IPS-15b (cell line): ENCODE results near the gene NSL1.

Source experiments
- H3K27me3 ChIP-seq: one replicate; pipeline ENCODE4 v1.6.1; 2013; ENCODE audit warnings: low read length; ENCODE audit not compliant: control insufficient read depth, insufficient read depth
- H3K36me3 ChIP-seq: one replicate; pipeline ENCODE4 v1.6.1; 2013; ENCODE audit warnings: low read length; ENCODE audit not compliant: control insufficient read depth, insufficient read depth
- H3K4me1 ChIP-seq: one replicate; pipeline ENCODE4 v1.6.1; 2013; ENCODE audit warnings: mild to moderate bottlenecking, low read length; ENCODE audit not compliant: control insufficient read depth, insufficient read depth
- H3K4me3 ChIP-seq: one replicate; pipeline ENCODE4 v1.5.1; 2013; ENCODE audit warnings: low read depth, low read length
- H3K9ac ChIP-seq: one replicate; pipeline ENCODE4 v1.6.1; 2013; ENCODE audit warnings: low read depth, mild to moderate bottlenecking, low read length
- H3K9me3 ChIP-seq: one replicate; pipeline ENCODE4 v1.6.1; 2013; ENCODE audit warnings: mild to moderate bottlenecking, low read length; ENCODE audit not compliant: control insufficient read depth, insufficient read depth

The NSL1 gene

DNA sequence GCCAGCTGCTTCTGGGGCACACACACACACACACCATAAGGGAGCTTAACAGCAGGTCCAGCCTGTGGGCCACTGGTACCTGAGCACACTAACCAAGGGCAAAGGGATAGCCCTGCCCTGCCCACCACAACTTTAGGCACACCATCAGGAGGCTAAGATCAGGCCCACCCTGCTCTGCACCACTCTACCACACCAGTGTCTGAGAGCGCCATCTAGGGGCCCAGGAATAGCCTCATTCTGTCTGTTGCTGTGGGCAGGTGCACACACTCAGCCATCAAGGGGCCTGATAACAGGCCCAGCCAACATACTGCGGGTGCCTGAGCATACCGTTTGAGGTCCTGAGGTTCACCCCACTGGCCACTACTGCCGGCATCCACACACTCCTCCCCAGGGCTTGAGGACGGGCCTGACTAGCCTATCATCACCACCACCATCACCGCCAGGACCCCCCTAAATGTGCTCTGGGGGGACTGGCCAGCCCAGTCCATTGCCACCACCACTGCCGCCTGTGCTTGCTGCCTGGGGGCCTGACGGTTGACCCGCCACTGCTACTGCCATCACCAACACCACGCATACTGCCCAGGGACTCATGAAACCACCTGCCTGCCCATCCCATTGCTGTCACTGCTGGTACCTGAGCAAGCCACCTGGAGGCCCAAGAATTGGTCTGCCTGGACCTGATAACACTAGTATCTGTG, 31.3 kb downstream of the NSL1 start:
- no peaks in the 10 kb centered on the region for H3K36me3 ChIP-seq
- H3K9ac ChIP-seq: no peak overlapping the region
- H3K9me3 ChIP-seq: no peaks in the 10 kb centered on the region
- H3K27me3 ChIP-seq: no peaks in the 10 kb centered on the region
- H3K4me1 ChIP-seq: no peaks in the 10 kb centered on the region
- no peak overlapping the region for H3K4me3 ChIP-seq

DNA sequence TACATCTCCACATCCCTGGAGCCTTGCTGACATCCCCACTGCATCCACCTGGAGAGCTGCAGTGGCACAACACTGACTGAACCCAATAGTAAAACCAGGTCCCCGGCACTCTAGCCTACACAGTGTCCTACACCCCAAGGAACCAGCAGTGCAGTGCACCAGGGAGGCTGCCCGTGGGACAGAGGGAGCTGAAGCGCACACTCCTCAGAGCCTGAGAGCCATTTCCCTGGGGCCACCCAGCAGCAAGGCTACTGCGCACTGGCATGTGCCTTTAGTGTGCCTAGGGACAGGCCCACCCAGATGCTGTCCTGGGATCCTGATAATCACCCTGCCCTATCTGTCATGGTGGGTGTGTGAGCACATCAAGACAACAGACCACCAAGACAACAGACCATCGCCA, 31.9 kb downstream of the NSL1 start:
- Histone ChIP-seq H3K4me3 (no peak overlapping the region), H3K36me3 (no peaks in the 10 kb centered on the region), H3K27me3 (no peaks in the 10 kb centered on the region), H3K9me3 (no peaks in the 10 kb centered on the region), H3K9ac (no peak overlapping the region), H3K4me1 (peaks cover 3% of the 10 kb centered on the region)

DNA sequence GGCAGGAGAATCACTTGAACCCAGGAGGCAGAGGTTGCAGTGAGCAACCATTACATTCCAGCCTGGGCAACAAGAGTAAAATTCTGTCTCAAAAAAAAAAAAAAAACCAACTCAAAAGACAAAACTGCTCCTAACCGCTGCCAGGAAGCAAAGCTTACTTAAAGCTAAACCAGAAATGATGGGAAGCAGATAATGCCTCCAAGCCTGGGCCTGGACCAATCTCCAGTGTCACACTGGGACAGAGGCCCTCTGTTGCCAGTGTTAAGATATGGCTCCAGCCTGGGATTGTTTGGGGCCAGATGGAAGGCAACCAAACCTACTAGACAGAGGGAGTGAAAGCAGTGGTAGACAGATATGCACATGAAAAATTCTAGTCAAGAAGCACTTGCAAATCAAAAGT, 36.9 kb downstream of the NSL1 start:
- H3K27me3 ChIP-seq: no peaks in the 10 kb centered on the region
- no peaks in the 10 kb centered on the region for H3K36me3 ChIP-seq
- H3K4me1 ChIP-seq: peaks cover 13% of the 10 kb centered on the region
- no peaks in the 10 kb centered on the region for H3K9me3 ChIP-seq
- H3K9ac ChIP-seq: no peak overlapping the region
- H3K4me3 ChIP-seq: no peak overlapping the region

DNA sequence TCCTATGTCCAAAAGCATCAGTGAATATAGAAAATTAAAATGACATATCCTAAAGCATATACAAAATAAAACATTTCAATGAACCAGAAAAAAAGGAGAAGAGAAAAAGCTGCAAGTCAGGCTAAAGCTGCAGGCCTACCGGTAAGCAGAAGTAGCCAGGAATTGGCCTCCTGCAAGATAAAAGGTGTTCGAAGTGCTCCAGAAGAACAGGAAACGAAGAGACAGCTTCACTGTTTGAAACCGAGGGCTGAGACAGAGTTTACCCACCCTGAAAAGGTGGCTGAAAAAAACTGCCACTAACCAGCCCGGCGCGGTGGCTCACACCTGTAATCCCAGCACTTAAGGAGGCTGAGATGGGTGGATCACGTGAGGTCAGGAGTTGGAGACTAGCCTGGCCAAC, 37.4 kb downstream of the NSL1 start:
- peaks cover 13% of the 10 kb centered on the region for H3K4me1 ChIP-seq
- no peaks in the 10 kb centered on the region for H3K27me3 ChIP-seq
- H3K9me3 ChIP-seq: no peaks in the 10 kb centered on the region
- no peaks in the 10 kb centered on the region for H3K36me3 ChIP-seq
- no peak overlapping the region for H3K4me3 ChIP-seq
- no peak overlapping the region for H3K9ac ChIP-seq

DNA sequence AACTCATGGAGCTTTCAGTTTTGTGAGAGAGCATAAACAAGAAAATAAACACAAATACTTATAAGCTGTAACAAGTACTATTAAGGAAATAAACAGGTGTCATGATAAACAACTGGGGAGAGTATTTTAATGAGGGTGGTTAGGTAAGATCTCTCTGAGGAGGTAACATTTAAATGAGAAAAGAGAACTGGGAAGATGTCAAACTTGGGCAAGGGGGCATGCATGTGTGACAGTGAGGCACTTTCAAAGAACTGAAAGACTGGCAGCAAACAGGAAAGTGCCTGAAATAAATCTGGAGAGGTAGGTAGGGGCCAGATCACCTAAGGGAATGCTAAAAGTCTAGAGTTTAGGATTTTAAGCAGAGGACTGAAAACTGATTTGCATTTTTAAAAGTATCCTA, 37.8 kb downstream of the NSL1 start:
- no peak overlapping the region for H3K4me3 ChIP-seq
- no peaks in the 10 kb centered on the region for H3K36me3 ChIP-seq
- H3K9ac ChIP-seq: no peak overlapping the region
- H3K4me1 ChIP-seq: peaks cover 13% of the 10 kb centered on the region
- H3K9me3 ChIP-seq: no peaks in the 10 kb centered on the region
- H3K27me3 ChIP-seq: no peaks in the 10 kb centered on the region

DNA sequence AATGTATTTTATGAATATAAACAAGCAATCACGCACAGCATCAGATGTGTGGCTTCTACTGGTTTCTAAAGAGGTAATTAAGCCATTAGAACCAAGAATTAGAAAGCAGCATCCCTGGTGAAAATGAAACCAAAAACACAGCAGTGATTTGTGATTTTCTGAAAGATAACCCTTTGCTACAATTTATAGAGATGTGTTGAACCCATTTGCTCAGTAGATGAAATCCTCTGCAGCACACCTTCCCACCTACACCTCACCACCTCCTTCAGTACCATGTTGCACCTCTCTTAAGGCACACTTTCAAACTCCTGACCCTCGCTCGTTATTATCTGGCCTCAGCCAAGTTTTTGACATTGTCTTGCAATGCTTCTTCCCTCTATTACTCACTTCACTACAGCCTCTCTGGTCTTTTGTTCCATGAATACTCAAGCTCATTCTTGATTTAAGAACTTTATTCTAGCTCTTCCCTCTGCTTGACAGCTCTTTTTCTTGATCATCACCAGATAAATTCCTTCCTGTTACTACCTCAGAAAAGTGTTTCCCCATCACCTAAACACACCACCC, 38.6 kb downstream of the NSL1 start:
- Histone ChIP-seq H3K36me3 (no peaks in the 10 kb centered on the region), H3K9ac (no peak overlapping the region), H3K9me3 (no peaks in the 10 kb centered on the region), H3K27me3 (no peaks in the 10 kb centered on the region), H3K4me1 (peaks cover 13% of the 10 kb centered on the region), H3K4me3 (no peak overlapping the region)

DNA sequence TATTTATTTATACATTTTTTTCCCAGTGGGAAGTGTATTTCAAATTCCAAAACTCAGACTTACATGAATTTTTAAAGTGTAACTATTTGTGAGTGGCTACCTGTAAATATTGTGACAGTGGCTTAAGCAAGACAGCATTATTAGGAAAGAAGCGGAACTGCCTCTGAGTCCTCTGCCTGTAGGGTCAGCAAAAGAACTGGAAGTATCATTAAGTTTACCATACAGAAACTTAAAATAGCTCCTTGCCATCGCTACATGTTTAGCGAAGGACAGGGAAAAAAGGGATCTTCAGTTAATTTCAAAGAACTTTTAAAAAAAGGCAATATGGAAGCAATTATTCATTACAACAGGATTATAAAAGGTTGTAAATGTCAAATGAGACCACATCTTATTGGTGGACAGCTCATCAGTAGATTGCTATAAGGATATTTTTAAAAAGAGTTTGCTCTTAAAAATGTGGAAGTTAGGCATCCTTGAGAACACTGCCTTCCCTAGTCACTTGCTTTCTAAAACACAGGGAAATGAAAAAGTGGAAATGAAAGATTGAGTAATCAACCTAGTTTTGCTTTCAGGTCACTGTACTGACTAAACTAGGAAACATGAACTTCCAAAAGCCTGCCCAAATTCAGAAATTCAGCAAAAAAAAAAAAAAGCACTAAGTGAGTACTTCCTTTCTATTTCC, 39.2 kb downstream of the NSL1 start:
- peaks cover 13% of the 10 kb centered on the region for H3K4me1 ChIP-seq
- H3K36me3 ChIP-seq: no peaks in the 10 kb centered on the region
- no peaks in the 10 kb centered on the region for H3K9me3 ChIP-seq
- H3K9ac ChIP-seq: no peak overlapping the region
- H3K27me3 ChIP-seq: no peaks in the 10 kb centered on the region
- H3K4me3 ChIP-seq: no peak overlapping the region

DNA sequence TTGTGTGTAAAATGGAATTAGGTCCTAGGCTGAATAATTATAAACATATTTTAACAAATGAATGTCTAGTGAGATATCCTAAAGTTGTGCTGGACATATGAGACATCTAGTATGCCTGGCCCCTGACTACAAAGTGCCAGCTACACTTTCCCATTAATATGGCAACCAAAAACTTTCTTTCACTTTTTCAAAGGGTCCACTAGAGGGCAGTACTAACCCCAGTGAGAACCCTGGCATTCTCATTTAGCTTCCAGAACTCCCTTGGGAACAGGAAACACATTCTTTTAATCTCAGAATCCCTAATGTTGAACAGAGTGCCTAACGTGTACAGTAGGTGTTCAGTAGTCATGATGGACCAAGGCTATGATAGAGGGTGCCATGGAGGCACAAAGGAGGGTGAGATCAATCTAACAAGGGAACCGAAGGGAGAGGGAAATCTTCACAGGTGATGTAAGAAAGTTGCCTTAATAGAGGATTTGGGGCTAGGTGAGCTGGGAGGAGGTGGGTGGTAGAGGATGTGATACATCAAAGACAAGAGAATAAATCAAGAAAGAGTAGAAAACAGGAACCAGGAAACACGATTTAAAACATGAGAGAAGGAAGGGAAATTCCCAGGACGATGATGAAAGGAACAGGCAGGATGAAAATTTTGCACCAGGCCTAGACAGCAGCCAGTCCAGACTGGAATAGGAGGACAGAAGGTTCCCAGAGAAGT, 41.6 kb downstream of the NSL1 start:
- Histone ChIP-seq H3K9ac (no peak overlapping the region), H3K4me1 (peaks cover 12% of the 10 kb centered on the region), H3K27me3 (no peaks in the 10 kb centered on the region), H3K36me3 (no peaks in the 10 kb centered on the region), H3K9me3 (no peaks in the 10 kb centered on the region), H3K4me3 (no peak overlapping the region)

DNA sequence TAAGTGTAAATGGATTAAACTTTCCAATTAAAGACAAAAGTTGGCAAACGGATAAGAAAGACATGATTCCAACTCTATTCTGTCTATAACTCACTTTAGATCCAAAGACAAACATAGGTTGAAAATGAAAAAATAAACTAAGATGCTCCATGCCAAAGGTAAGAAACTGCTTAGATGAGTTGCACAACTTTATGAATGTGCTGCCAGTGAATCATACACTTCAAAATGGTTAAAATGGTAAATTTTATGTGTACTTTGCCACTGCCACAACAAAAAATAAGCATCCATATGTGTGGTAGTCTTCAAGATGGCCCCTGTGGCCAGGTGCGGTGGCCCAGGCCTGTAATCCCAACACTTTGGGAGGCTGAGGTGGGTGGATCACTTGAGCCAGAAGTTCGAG, 45.0 kb downstream of the NSL1 start:
- no peaks in the 10 kb centered on the region for H3K27me3 ChIP-seq
- H3K4me1 ChIP-seq: peaks cover 3% of the 10 kb centered on the region
- no peaks in the 10 kb centered on the region for H3K9me3 ChIP-seq
- no peak overlapping the region for H3K9ac ChIP-seq
- H3K36me3 ChIP-seq: no peaks in the 10 kb centered on the region
- no peak overlapping the region for H3K4me3 ChIP-seq

DNA sequence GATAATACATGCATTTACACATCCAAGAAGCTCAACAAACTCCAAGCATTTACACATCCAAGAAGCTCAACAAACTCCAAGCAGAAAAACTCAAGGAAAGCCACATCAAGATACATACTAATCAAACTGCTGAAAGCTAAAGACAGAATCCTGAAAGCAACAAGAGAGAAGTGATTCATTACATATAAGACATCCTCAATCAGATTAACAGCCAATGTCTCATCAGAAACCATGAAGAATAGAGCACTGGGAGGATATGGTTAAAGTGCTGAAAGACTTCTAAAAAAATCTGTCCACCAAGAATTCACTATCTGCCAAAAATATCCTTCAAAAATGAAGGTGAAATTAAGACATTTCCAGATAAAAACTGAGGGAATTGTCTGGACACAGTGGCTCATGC, 46.3 kb downstream of the NSL1 start:
- Histone ChIP-seq H3K4me1 (peaks cover 3% of the 10 kb centered on the region), H3K27me3 (no peaks in the 10 kb centered on the region), H3K9me3 (no peaks in the 10 kb centered on the region), H3K36me3 (no peaks in the 10 kb centered on the region), H3K9ac (no peak overlapping the region), H3K4me3 (no peak overlapping the region)

DNA sequence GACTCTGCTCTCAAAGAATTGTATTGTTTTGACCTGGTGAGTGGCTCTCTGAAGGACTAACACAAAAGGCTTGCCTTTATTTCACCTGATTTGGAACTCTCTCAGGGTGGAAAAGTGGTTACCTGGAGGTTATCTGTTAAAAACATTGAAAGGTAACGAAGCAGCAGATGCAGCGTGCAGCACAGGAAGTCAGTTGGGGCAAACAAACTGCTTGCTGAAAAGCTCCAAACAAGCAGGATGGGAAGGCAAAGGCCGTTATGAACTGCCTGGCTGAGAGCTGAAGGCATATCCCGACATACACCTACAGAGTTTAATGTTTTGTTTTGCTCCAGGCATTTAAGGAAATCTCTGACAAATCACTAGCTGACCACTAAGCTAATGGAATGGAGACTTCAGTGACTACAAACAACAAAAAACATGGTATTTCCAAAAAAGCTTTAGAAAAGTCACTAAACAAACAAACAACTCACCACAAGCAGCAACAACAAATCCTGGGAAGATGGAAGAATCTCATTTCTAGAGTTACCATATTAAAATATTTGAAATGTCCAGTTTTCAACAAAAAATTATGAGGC, 47.6 kb downstream of the NSL1 start:
- H3K4me1 ChIP-seq: no peaks in the 10 kb centered on the region
- no peaks in the 10 kb centered on the region for H3K36me3 ChIP-seq
- no peaks in the 10 kb centered on the region for H3K27me3 ChIP-seq

More for the DNA sequence above, 47.6 kb downstream of the NSL1 start:
- Histone ChIP-seq H3K4me3 (no peak overlapping the region), H3K9ac (no peak overlapping the region), H3K9me3 (no peaks in the 10 kb centered on the region)
